ENCODE data around the gene SEL1L3. TPM values are rescaled to one million over a fixed set of nuclear protein-coding genes. Genes with fewer than 3 reads are reported as not detected.

Gene SEL1L3
- total and polyA plus RNA-seq, 9 of the 15 experiments (the other 6 are each of a cell fraction or from before 2014, with no cell fraction given): 10.0 to 44.3 (median 21.6) TPM

- TF ChIP-seq E2F1 (CRISPR knock-in tag; IDR thresholded peaks at IDR 0.05) (no peak), HDAC1 (IDR thresholded peaks at IDR 0.05) (no peak), KLF1 (tag; IDR thresholded peaks at IDR 0.05) (no peak), TSC22D4 (tag; IDR thresholded peaks at IDR 0.05) (no peak), FOXP4 (CRISPR knock-in tag; IDR thresholded peaks at IDR 0.05; ENCODE audit: borderline replicate concordance) (no peak), TEAD1 (CRISPR knock-in tag; IDR thresholded peaks at IDR 0.05) (no peak), PHF8 (IDR thresholded peaks at IDR 0.05; ENCODE audit: borderline replicate concordance, low read length) (no peak)
Observed at GRCh38 chr4:25900310-25900709, 37.5 kb upstream of the SEL1L3 start (continued).
